MM.1S (cell line): ENCODE measurements around the gene WBP1L.

ENCODE experiments used
- CTCF ChIP-seq: fragments of 300-600 bp; sonication (generic); IDR thresholded peaks from 2 replicates; pipeline ENCODE4 v1.5.1; 2016; ENCODE audit warnings: antibody characterized with exemption, low read length, mixed read lengths
- EZH2 ChIP-seq: fragments of 300-600 bp; sonication (generic); optimal IDR thresholded peaks from 2 replicates; pipeline ENCODE3; 2017; ENCODE audit warnings: low read depth, mild to moderate bottlenecking, antibody characterized with exemption, low read length, mixed read lengths
- EZH2phosphoT487 ChIP-seq: fragments of 300-600 bp; sonication (generic); IDR thresholded peaks from 2 replicates; pipeline ENCODE4 v1.6.1; 2018; ENCODE audit warnings: antibody characterized with exemption, low read length

- TF ChIP-seq EZH2phosphoT487 (no peak), EZH2 (no peak), CTCF (no peak)
Observed at GRCh38 chr10:102845352-102845902, 101.7 kb downstream of the WBP1L start.
